ENCODE measurements around the gene S100A2. TPM values are rescaled to one million over a fixed set of nuclear protein-coding genes. Genes with fewer than 3 reads are reported as not detected.

S100A2 gene
- total and polyA plus RNA-seq, 2 of the 13 experiments (the other 11 are each of a cell fraction or from before 2014, with no cell fraction given): 1.2 TPM

- no peaks in the 10 kb centered on the region; a peak in 1 of 5 replicates for H3K27me3 ChIP-seq (ENCODE audit: control insufficient read depth in 1 of 2, insufficient read depth in 2 of 2, low read length in 2 of 2)
- BruUV-seq (replicated peaks): no TSS peak
- ATAC-seq (no peak), DNase-seq (ENCODE audit: low spot score) (no peak), FAIRE-seq (no peak)
- no peak overlapping the region for H2AFZ ChIP-seq (ENCODE audit: low read length)
- H3K4me1 ChIP-seq (ENCODE audit: insufficient read depth, low read length): peaks cover 4% of the 10 kb centered on the region; the same call in 1 of the 2 replicates
- no peak overlapping the region for H3K4me2 ChIP-seq (ENCODE audit: low read depth, low read length)
- H3K79me2 ChIP-seq (ENCODE audit: insufficient read depth, low read length): no peaks in the 10 kb centered on the region
- ChIA-PET CTCF (ENCODE audit: low intra/inter-chr PET ratio, low total read pairs) (no interaction called here), POLR2A (interaction anchor here (1.4 to 1.5 kb wide), 2 partner anchors 10 to 59 kb away, joined by 3 read pairs; no protein-coding TSS in a partner anchor)
- no peaks in the 10 kb centered on the region for H4K20me1 ChIP-seq (ENCODE audit: insufficient read depth, low read length)
- no peak overlapping the region for H3K27ac ChIP-seq (ENCODE audit: extremely low read length, insufficient read depth, low read length)
- H3K4me3 ChIP-seq (replicated peaks in 1 of 3; ENCODE audit: insufficient read depth in 1 of 3, low read depth in 2 of 3, low read length in 3 of 3): no peak overlapping the region
- in situ Hi-C loops (cut with HindIII; ENCODE audit: extremely low pct_ligation_motif_present, low pct_unique_long_range_greater_than_20kb) (no loop called here), intact Hi-C loops (cut with micrococcal nuclease; ENCODE audit: unreplicated experiment) (no loop called here)
- TF ChIP-seq ZNF33A (CRISPR knock-in tag; IDR thresholded peaks at IDR 0.05; ENCODE audit: borderline replicate concordance) (no peak), RXRA (CRISPR knock-in tag; IDR thresholded peaks at IDR 0.05) (no peak), RNF219 (CRISPR knock-in tag; IDR thresholded peaks at IDR 0.05) (no peak), ZNF296 (CRISPR knock-in tag; conservative IDR thresholded peaks at IDR 0.05) (no peak), HDAC2 (CRISPR knock-in tag; IDR thresholded peaks at IDR 0.05) (no peak), ZNF543 (CRISPR knock-in tag; IDR thresholded peaks at IDR 0.05) (no peak), ATF2 (CRISPR knock-in tag; IDR thresholded peaks at IDR 0.05) (no peak), PBX2 (CRISPR knock-in tag; IDR thresholded peaks at IDR 0.05) (no peak), ZFP36 (IDR thresholded peaks at IDR 0.05; ENCODE audit: borderline replicate concordance, low read depth, low read length, partially characterized antibody) (no peak), E2F5 (CRISPR knock-in tag; conservative IDR thresholded peaks at IDR 0.05) (no peak), KLF13 (CRISPR knock-in tag; IDR thresholded peaks at IDR 0.05) (no peak), ZNF577 (CRISPR knock-in tag; IDR thresholded peaks at IDR 0.05; ENCODE audit: borderline replicate concordance, low read depth) (no peak), ZNF83 (CRISPR knock-in tag; IDR thresholded peaks at IDR 0.05; ENCODE audit: borderline replicate concordance) (no peak), MBNL3 (CRISPR knock-in tag; conservative IDR thresholded peaks at IDR 0.05) (no peak), AFF4 (CRISPR knock-in tag; IDR thresholded peaks at IDR 0.05) (no peak), POLR2AphosphoS5 (IDR thresholded peaks at IDR 0.05; ENCODE audit: low read depth, low read length) (no peak), ZNF766 (CRISPR knock-in tag; IDR thresholded peaks at IDR 0.05; ENCODE audit: borderline replicate concordance) (no peak)
- no peaks in the 10 kb centered on the region for H3K9me3 ChIP-seq (ENCODE audit: low read length)
- no peaks in the 10 kb centered on the region for H3K36me3 ChIP-seq (replicated peaks in 1 of 2; ENCODE audit: control insufficient read depth in 1 of 2, insufficient read depth in 2 of 2, low read length in 2 of 2)
- H3K9ac ChIP-seq (ENCODE audit: insufficient read depth, low read depth, low read length): no peak overlapping the region
These were observed 12.8 kb upstream of the S100A2 start for GRCh38 chr1:153578490-153578889.

All from HepG2 (cell line).